ENCODE results near the gene MAPK8IP1.

Gene MAPK8IP1

GRCh38 chr11:45853332-45854219 is 31.9 kb upstream of the MAPK8IP1 start:
- TF ChIP-seq REST (IDR thresholded peaks at IDR 0.05; ENCODE audit: insufficient replicate concordance, low read depth) (no peak), GABPA (IDR thresholded peaks at IDR 0.05; ENCODE audit: low read depth) (no peak), CTCF (IDR thresholded peaks at IDR 0.05; ENCODE audit: insufficient read depth, low read length) (no peak), POLR2AphosphoS5 (IDR thresholded peaks at IDR 0.05; ENCODE audit: low read depth) (no peak), SPI1 (IDR thresholded peaks at IDR 0.05; ENCODE audit: borderline replicate concordance, low read depth) (no peak)
- H3K4me3 ChIP-seq (replicated peaks; ENCODE audit: insufficient read depth, low read length): no peak overlapping the region
- DNase-seq (ENCODE audit: low read depth in 1 of 2, low spot score in 1 of 2): no peak
- H3K27ac ChIP-seq (replicated peaks): no peak overlapping the region
- no peaks in the 10 kb centered on the region for H3K27me3 ChIP-seq (ENCODE audit: insufficient read depth, poor library complexity, severe bottlenecking)

GRCh38 chr11:45855308-45855707 is 30.1 kb upstream of the MAPK8IP1 start:
- no peaks in the 10 kb centered on the region for H3K27me3 ChIP-seq (ENCODE audit: insufficient read depth, poor library complexity, severe bottlenecking)
- TF ChIP-seq GABPA (IDR thresholded peaks at IDR 0.05; ENCODE audit: low read depth) (no peak), CTCF (IDR thresholded peaks at IDR 0.05; ENCODE audit: insufficient read depth, low read length) (no peak), POLR2AphosphoS5 (IDR thresholded peaks at IDR 0.05; ENCODE audit: low read depth) (no peak)
- H3K27ac ChIP-seq (replicated peaks): no peak overlapping the region
- DNase-seq (ENCODE audit: low read depth in 1 of 2, low spot score in 1 of 2): no peak
- no peak overlapping the region for H3K4me3 ChIP-seq (replicated peaks; ENCODE audit: insufficient read depth, low read length)

GRCh38 chr11:45856044-45856468 is 29.4 kb upstream of the MAPK8IP1 start:
- TF ChIP-seq CTCF (IDR thresholded peaks at IDR 0.05; ENCODE audit: insufficient read depth, low read length) (no peak), SPI1 (IDR thresholded peaks at IDR 0.05; ENCODE audit: borderline replicate concordance, low read depth) (no peak), POLR2AphosphoS5 (IDR thresholded peaks at IDR 0.05; ENCODE audit: low read depth) (no peak), GABPA (IDR thresholded peaks at IDR 0.05; ENCODE audit: low read depth) (no peak), REST (IDR thresholded peaks at IDR 0.05; ENCODE audit: insufficient replicate concordance, low read depth) (no peak)
- no peak overlapping the region for H3K27ac ChIP-seq (replicated peaks)

More at GRCh38 chr11:45856044-45856468, 29.4 kb upstream of the MAPK8IP1 start:
- Histone ChIP-seq H3K4me3 (replicated peaks; ENCODE audit: insufficient read depth, low read length) (no peak overlapping the region), H3K27me3 (ENCODE audit: insufficient read depth, poor library complexity, severe bottlenecking) (no peaks in the 10 kb centered on the region)
- DNase-seq (ENCODE audit: low read depth in 1 of 2, low spot score in 1 of 2): no peak

Measured in HL-60 (cell line).